Trophoblast cell (in vitro differentiated cells and primary cell): ENCODE results near the gene SLC66A2.

Experiments
- DNase-seq, 2 donors: peaks; one replicate each; pipeline ENCODE4 v3.0.0-alpha.2; 2016
- H2AFZ ChIP-seq: 2 replicates; pipeline ENCODE4 v1.6.1; 2013; ENCODE audit warnings: low read length, moderate library complexity, mild to moderate bottlenecking; ENCODE audit not compliant: insufficient read depth, poor library complexity
- H2AK5ac ChIP-seq: 2 replicates; pipeline ENCODE4 v1.6.1; 2013; ENCODE audit warnings: mild to moderate bottlenecking, low read length
- H2BK120ac ChIP-seq: 2 replicates; pipeline ENCODE4 v1.6.1; 2013; ENCODE audit warnings: low read length, mild to moderate bottlenecking, moderate library complexity; ENCODE audit not compliant: insufficient read depth, poor library complexity
- H2BK12ac ChIP-seq: 2 replicates; pipeline ENCODE4 v1.6.1; 2013; ENCODE audit warnings: mild to moderate bottlenecking, low read length, moderate library complexity
- H2BK5ac ChIP-seq: 2 replicates; pipeline ENCODE4 v1.6.1; 2013; ENCODE audit warnings: low read length, low read depth, moderate library complexity, mild to moderate bottlenecking; ENCODE audit not compliant: poor library complexity
- H3K14ac ChIP-seq: 2 replicates; pipeline ENCODE4 v1.6.1; 2013; ENCODE audit warnings: mild to moderate bottlenecking, low read length
- H3K18ac ChIP-seq: 2 replicates; pipeline ENCODE4 v1.6.1; 2013; ENCODE audit warnings: mild to moderate bottlenecking, low read length
- H3K23ac ChIP-seq: 2 replicates; pipeline ENCODE4 v1.6.1; 2013; ENCODE audit warnings: low read length
- H3K27ac ChIP-seq: 2 replicates; pipeline ENCODE4 v1.5.1; 2013; ENCODE audit warnings: low read depth, mild to moderate bottlenecking, inconsistent platforms, low read length, moderate library complexity
- H3K27me3 ChIP-seq: 2 replicates; pipeline ENCODE4 v1.6.1; 2013; ENCODE audit warnings: inconsistent platforms, mild to moderate bottlenecking, low read length, moderate library complexity; ENCODE audit not compliant: insufficient read depth
- H3K36me3 ChIP-seq, 2 experiments: 1 replicate in 1 of 2; 2 replicates in 1 of 2; pipeline ENCODE4 v1.6.1; 2013; ENCODE audit warnings: low read length in 2 of 2, mild to moderate bottlenecking in 2 of 2, moderate library complexity in 1 of 2; ENCODE audit not compliant: insufficient read depth in 2 of 2, control insufficient read depth in 1 of 2
- H3K4ac ChIP-seq: 2 replicates; pipeline ENCODE4 v1.6.1; 2013; ENCODE audit warnings: low read depth, mild to moderate bottlenecking, low read length, moderate library complexity
- H3K4me1 ChIP-seq, 2 experiments: 1 replicate in 1 of 2; 2 replicates in 1 of 2; pipeline ENCODE4 v1.6.1; 2013; ENCODE audit warnings: low read length in 2 of 2, mild to moderate bottlenecking in 2 of 2, moderate library complexity in 1 of 2; ENCODE audit not compliant: insufficient read depth in 2 of 2, control insufficient read depth in 1 of 2
- H3K4me2 ChIP-seq: 2 replicates; pipeline ENCODE4 v1.6.1; 2013; ENCODE audit warnings: inconsistent platforms, mild to moderate bottlenecking, low read length, moderate library complexity
- H3K4me3 ChIP-seq: 2 replicates; pipeline ENCODE4 v1.5.1; 2013; ENCODE audit warnings: mild to moderate bottlenecking, low read depth, low read length, inconsistent platforms
- H3K79me1 ChIP-seq: one replicate; pipeline ENCODE4 v1.6.1; 2013; ENCODE audit warnings: low read length
- H3K79me2 ChIP-seq: 2 replicates; pipeline ENCODE4 v1.6.1; 2013; ENCODE audit warnings: low read length, mild to moderate bottlenecking; ENCODE audit not compliant: control insufficient read depth, insufficient read depth, poor library complexity
- H3K9ac ChIP-seq: 2 replicates; pipeline ENCODE4 v1.6.1; 2013; ENCODE audit warnings: mild to moderate bottlenecking, low read length
- H3K9me3 ChIP-seq: 2 replicates; pipeline ENCODE4 v1.6.1; 2013; ENCODE audit warnings: low read depth, mild to moderate bottlenecking, control low read depth, inconsistent platforms, low read length; ENCODE audit not compliant: insufficient read depth
- H4K12ac ChIP-seq: 2 replicates; pipeline ENCODE4 v1.6.1; 2013; ENCODE audit warnings: low read depth, mild to moderate bottlenecking, low read length, moderate library complexity
- H4K8ac ChIP-seq: 2 replicates; pipeline ENCODE4 v1.6.1; 2013; ENCODE audit warnings: low read depth, mild to moderate bottlenecking, low read length, moderate library complexity
- H4K91ac ChIP-seq: one replicate; pipeline ENCODE4 v1.6.1; 2013; ENCODE audit warnings: low read depth, mild to moderate bottlenecking, low read length, moderate library complexity
- WGBS: extraction: QIAGEN DNeasy Blood & Tissue Kit; methylation state at CpG from one replicate; pipeline ENCODE4 v1.1.7; 2013; ENCODE audit warnings: missing lambda C conversion rate; ENCODE audit not compliant: insufficient read length, insufficient coverage; ENCODE audit errors: extremely low coverage; 5-methylcytosine and 5-hydroxymethylcytosine counted together

Gene SLC66A2

DNA sequence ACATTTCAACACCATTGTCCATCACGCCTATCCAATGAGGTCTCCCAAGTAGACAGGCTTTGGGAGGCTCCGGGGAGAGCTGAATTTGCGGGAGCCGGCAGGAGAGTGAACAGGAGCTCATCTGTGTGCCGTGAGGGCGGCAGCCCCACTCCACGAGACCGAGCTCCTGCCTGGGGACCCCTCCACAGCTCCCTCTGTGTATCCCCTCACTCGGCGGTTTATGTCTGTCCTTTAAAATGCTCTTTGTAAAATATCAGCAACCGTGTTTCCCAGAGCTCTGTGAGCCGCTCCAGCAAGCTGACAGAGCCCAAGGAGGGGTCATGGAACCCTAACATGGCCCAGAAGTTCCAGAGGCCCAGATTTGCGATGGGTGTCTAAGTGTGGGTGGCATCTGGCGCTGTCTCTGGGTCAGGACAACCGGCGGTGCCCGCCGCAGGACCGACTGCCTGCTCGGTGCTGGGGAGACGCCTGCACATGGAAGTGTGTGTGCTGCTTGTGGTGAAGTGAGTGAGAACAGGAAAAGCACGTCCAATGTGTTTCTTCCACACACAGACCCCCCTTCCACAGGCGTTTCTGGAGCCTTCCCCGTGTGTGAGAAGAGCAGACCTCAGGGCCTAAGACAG is 34.8 kb downstream of the SLC66A2 start:
- Histone ChIP-seq H3K36me3 (peaks cover 23 to 26% of the 10 kb centered on the region in 2 experiments), H3K23ac (no peak overlapping the region), H2AK5ac (no peak overlapping the region), H2BK5ac (no peak overlapping the region), H3K18ac (no peak overlapping the region), H4K91ac (no peak overlapping the region), H3K9me3 (peaks cover 22% of the 10 kb centered on the region), H3K4me2 (no peak overlapping the region), H4K8ac (no peak overlapping the region), H3K4me1 (no peaks in the 10 kb centered on the region), H3K14ac (no peak overlapping the region), H4K12ac (no peak overlapping the region), H3K4ac (no peak overlapping the region), H2BK120ac (no peak overlapping the region), H3K79me2 (no peaks in the 10 kb centered on the region), H3K79me1 (no peaks in the 10 kb centered on the region), H3K9ac (no peak overlapping the region), H2BK12ac (no peak overlapping the region), H3K27me3 (no peaks in the 10 kb centered on the region), H2AFZ (no peak overlapping the region), H3K4me3 (no peak overlapping the region), H3K27ac (no peak overlapping the region)
- WGBS: no CpG with 5 or more reads among the region's 24 CpGs
- DNase-seq: no peak

DNA sequence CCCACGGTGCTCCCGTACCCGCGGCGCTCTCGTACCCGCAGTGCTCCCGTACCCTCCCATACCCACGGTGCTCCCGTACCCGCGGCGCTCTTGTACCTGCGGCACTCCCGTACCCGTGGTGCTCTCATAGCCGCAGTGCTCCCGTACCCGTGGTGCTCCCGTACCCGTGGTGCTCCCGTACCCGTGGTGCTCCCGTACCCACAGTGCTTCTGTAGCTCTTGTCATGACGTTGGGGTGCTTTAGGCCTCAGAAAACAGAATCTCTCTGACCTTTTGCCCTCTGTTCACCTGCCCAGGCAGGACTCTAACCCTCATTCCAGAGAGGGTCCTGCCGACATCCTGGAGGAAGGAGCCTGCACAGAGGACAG is 35.3 kb downstream of the SLC66A2 start:
- Histone ChIP-seq H2BK120ac (no peak overlapping the region), H2BK5ac (no peak overlapping the region), H3K4ac (no peak overlapping the region), H2AK5ac (no peak overlapping the region), H3K14ac (no peak overlapping the region), H4K12ac (no peak overlapping the region), H3K27ac (no peak overlapping the region), H3K23ac (no peak overlapping the region), H4K8ac (no peak overlapping the region), H3K4me1 (no peaks in the 10 kb centered on the region), H3K4me3 (no peak overlapping the region), H3K9me3 (peaks cover 24% of the 10 kb centered on the region), H3K27me3 (no peaks in the 10 kb centered on the region), H3K36me3 (peaks cover 23 to 26% of the 10 kb centered on the region in 2 experiments), H3K9ac (no peak overlapping the region), H2BK12ac (no peak overlapping the region), H3K18ac (no peak overlapping the region), H3K4me2 (no peak overlapping the region), H4K91ac (no peak overlapping the region), H3K79me1 (no peaks in the 10 kb centered on the region), H3K79me2 (no peaks in the 10 kb centered on the region), H2AFZ (no peak overlapping the region)
- no CpG with 5 or more reads among the region's 26 CpGs for WGBS
- no peak for DNase-seq

DNA sequence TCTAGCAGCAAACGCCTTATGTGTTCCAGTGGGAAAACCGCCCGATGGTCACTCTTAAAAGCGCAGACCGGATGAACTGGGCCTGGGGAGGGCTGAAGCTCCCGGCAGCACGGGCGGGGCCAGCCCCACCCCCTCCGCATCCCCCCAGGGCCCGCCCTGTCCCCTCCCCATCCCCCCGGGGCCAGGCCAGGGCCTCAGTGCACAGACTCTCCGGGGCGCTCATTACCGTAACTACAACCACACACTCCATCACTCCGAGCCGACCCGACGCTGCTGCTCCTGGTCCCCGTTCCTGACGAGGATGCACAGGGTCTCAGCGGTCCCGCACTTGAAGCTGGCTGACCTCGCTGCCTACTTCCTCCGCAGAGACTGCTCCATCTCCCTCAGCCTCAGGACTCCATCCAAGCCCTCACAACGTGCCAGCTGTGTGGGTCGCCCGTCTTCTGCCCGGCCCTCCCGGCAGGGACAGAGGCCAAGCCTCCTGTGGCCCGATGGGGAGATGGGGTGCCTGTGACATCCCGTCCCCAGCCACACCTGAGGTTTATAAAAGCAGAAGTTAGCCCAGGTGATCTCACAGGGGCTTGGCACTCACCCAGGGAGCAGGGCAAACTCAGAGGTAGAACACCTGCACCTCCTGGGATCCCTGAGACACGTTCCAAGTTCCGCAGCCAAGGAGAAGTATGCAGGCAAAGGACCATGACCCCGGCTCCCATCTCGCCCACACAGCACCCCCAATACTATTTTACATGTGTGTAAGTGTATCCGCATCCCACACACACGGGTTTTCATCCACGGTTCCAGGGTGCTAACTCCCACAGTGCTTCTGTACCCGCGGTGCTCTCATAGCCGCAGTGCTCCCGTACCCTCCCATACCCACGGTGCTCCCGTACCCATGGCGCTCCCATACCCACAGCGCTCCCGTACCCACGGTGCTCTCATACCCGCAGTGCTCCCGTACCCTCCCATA is 36.0 kb downstream of the SLC66A2 start:
- H3K27me3 ChIP-seq: no peaks in the 10 kb centered on the region
- H3K14ac ChIP-seq: no peak overlapping the region
- H2BK5ac ChIP-seq: no peak overlapping the region
- H3K36me3 ChIP-seq: peaks cover 23 to 26% of the 10 kb centered on the region in 2 experiments
- H4K8ac ChIP-seq: no peak overlapping the region
- H4K91ac ChIP-seq: no peak overlapping the region
- H3K4me1 ChIP-seq: no peaks in the 10 kb centered on the region
- H3K27ac ChIP-seq: no peak overlapping the region
- no peak overlapping the region for H2BK12ac ChIP-seq
- H2AFZ ChIP-seq: no peak overlapping the region
- H2AK5ac ChIP-seq: no peak overlapping the region
- H3K4me3 ChIP-seq: no peak overlapping the region
- no peak overlapping the region for H3K18ac ChIP-seq
- H3K79me2 ChIP-seq: no peaks in the 10 kb centered on the region
- H3K4ac ChIP-seq: no peak overlapping the region
- no peak overlapping the region for H3K23ac ChIP-seq
- H3K79me1 ChIP-seq: no peaks in the 10 kb centered on the region
- H4K12ac ChIP-seq: no peak overlapping the region
- no peak for DNase-seq
- no peak overlapping the region for H2BK120ac ChIP-seq
- H3K9me3 ChIP-seq: peaks cover 24% of the 10 kb centered on the region
- no peak overlapping the region for H3K9ac ChIP-seq
- no CpG with 5 or more reads among the region's 50 CpGs for WGBS
- H3K4me2 ChIP-seq: no peak overlapping the region

DNA sequence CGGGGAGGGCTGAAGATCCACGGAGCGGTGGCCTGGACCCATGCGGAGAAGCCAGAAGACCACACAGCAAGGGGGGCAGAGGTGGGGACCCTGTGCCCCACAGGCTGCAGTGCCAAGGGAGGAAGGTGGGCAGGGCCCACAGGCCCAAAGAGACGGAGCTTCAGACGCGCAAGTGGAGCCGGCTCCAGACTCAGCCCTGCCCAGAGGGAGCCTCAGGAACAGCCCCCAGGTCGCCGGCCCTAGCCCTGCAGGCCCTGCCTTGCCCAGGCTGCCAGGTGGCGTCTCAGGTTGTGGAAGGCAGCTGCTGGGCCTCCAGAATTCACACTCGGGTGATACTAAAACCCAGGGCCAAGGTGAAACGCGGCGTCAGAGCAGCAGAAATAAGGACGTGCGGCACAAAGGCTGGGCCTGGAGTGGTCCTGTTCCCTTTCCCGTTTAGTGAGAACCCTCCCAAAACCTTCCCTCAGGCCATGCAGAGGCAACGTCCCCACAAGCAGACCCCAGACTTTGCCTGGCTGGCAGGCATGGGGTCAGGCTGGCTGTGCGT is 36.8 kb downstream of the SLC66A2 start:
- Histone ChIP-seq H4K91ac (no peak overlapping the region), H4K8ac (no peak overlapping the region), H2BK120ac (no peak overlapping the region), H3K4ac (no peak overlapping the region), H3K27me3 (no peaks in the 10 kb centered on the region), H3K4me2 (no peak overlapping the region), H2AK5ac (no peak overlapping the region), H2BK12ac (no peak overlapping the region), H3K4me3 (no peak overlapping the region), H4K12ac (no peak overlapping the region), H2BK5ac (no peak overlapping the region), H3K79me2 (no peaks in the 10 kb centered on the region), H2AFZ (no peak overlapping the region), H3K27ac (no peak overlapping the region), H3K79me1 (no peaks in the 10 kb centered on the region), H3K18ac (no peak overlapping the region), H3K9me3 (peaks cover 21% of the 10 kb centered on the region), H3K4me1 (no peaks in the 10 kb centered on the region), H3K9ac (no peak overlapping the region), H3K36me3 (peaks cover 23 to 26% of the 10 kb centered on the region in 2 experiments), H3K14ac (no peak overlapping the region), H3K23ac (no peak overlapping the region)
- no peak for DNase-seq
- WGBS: no CpG with 5 or more reads among the region's 20 CpGs
